GM19467 (cell line): Measurements from ENCODE around the gene SEPTIN12.
"Not testable (repeated sequence)": the region's sequence is repeated elsewhere in the genome, so short reads cannot be mapped to it uniquely, and the experiment has no call there.

Source experiments
- ATAC-seq: cut with Tn5 transposase; IDR thresholded peaks from one replicate; pipeline ENCODE4 v1.9.1; 2021; ENCODE audit warnings: mild to moderate bottlenecking, moderate library complexity; ENCODE audit not compliant: unreplicated experiment

Gene SEPTIN12

DNA sequence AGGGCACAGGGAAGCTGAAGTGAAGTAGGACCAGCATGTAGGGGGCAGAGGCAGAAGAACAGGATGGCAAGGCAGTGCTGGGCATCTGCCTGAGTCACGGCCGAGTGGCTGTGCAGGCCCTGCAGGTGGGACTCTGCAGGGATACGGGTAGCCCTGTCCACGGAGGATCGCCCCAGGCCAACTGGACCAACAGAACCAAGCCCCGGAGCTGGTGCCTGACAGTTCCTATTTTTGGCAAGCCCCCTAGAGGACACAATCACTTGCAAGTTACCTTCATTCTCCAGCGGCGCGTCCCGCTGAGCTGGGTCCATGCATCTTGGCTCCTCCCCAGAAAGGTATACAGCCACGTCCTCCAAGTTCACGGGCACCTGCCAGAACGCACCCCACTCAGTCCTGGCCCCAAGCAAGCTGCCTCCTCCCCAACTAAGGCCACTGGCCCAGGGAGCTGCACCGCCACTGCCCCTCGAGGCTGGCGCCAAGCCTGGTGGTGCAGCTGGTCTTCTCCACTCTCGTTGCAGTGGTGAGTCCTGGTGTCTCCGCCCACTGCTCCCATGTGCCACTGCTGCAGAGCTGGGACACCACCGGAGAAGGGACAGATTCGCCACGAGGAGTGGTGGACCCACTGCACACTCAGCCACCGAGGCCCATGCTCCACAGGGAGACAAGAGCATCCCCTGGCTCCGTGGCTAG lies 27.8 kb downstream of the SEPTIN12 start:
- no peak for ATAC-seq

DNA sequence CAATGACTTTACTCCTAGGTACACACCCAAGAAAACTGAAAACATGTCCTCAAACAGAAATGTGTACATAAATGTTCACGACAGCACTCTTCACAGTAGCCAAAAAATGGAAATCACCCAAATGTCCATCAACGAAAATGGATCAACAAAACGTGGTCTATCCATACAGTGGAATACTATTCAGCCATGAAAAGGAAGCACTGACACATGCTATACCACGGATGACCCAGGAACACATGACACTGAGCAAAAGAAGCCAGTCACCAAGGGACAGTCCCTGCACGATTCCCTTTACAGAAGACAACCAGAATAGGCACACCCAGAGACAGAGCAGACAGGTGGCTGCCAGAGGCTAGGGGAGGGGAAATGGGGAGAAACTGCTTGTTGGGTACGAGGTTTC lies 32.5 kb downstream of the SEPTIN12 start:
- no peak for ATAC-seq

DNA sequence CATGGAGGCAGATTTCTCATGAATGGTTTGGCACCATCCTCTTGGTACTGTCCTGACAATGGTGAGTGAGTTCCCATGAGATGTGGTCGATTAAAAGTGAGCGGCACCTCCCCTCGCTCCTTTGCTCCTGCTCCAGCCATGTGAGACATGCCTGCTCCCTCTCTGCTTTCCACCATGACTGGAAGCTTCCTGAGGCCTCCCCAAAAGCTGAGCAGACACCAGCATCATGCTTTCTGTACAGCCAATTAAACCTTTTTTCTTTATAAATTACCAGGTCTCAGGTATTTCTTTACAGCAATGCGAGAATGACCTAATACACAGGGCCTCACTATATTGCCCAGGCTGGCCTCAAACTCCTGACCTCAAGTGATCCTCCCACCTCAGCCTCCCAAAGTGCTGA lies 33.3 kb downstream of the SEPTIN12 start:
- no peak for ATAC-seq

- no peak for ATAC-seq
These were observed 34.9 kb downstream of the SEPTIN12 start for GRCh38 chr16:4753227-4753626.

GRCh38 chr16:4752351-4753100 lies 35.6 kb downstream of the SEPTIN12 start:
- ATAC-seq = no peak

- ATAC-seq = no peak
These were observed 37.2 kb downstream of the SEPTIN12 start for GRCh38 chr16:4750896-4751295.

DNA sequence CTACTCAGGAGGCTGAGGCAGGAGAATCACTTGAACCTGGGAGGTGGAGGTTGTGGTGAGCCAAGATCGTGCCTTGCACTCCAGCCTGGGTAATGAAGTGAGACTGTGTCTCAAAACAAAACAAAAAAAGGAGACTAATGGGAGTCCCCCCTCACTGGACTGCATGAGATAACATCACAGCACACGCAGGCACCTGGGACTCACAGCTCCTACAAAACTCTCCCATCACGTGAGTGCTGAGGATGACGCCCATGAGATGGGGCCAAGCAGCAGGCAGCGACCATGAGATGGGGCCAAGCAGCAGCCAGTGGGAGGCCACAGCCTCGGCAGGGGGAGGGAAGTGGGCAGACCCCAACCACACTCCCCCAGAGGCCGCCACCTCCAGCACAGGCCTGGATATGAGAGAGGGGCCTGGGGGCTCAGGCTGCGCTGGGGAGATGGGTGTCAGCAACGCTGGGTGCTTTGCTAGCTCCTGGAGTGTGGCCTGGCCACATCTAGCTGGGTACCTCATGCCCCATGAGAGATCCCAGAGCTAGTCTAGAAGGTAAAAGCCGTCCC lies 38.4 kb downstream of the SEPTIN12 start:
- no peak for ATAC-seq

GRCh38 chr16:4748682-4749411 lies 39.3 kb downstream of the SEPTIN12 start:
- ATAC-seq = no peak

DNA sequence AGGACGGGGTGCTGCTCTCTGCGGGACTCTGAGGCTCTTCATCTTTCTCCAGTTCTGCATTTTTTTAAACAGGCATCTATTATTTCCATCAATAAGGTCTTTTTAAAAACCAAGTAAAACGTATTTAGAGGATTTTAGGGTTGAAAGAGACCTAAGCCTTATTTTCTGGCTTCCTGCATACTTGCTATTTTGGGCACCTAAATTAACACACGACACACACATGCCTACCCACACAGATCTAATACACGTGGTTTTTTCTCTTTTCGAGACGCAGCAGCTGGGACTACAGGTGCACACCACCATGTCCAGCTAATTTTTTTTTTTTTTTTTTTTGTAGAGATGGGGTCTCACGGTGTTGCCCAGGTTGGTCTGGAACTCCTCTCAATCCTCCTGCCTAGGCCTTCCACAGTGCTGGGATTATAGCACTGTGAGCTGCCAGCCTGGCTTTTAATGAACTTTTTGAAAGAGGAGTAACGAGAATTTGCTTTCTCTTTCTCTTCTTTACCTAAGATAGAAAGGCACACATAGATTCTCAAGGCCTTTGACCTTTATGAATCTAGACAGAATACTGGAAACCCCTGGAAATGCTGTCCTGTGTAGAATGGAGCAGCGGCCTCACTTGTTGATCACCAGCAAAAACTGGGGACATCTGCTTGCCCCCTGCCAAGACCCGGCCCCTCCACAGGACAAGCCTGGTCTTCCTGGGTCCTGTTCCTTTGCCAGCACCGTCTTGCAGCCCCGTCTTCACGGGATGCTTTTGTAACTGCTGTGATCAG lies 40.1 kb downstream of the SEPTIN12 start:
- no peak for ATAC-seq

DNA sequence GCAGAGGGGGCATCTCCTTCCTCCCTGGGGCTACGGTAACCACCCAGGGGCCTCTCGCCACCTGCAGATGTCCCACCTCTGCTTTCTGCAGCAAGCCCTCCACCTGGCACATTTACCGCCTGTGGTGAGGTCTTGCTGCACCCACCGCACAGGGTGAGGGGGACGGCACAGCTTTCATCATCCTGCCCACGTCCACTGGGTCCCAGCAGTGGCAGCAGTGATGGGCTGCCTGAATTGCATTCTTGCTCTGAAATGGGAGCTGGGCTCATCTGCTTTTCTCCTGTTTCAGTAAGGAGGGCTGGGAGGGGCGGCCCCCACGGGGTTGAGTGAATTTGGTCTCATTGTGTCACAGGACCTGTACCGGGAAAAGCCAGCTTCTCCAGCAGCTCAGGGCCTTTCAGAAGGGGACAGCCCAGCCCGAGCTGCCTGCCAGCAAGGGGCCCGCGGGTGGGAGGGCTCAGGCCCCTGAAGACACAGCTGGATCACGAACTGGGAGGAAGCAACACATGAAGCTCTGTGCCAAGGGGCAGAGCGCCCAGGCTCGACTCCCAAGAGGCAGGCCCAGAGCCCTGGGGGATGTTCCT lies 41.1 kb downstream of the SEPTIN12 start:
- no peak for ATAC-seq

DNA sequence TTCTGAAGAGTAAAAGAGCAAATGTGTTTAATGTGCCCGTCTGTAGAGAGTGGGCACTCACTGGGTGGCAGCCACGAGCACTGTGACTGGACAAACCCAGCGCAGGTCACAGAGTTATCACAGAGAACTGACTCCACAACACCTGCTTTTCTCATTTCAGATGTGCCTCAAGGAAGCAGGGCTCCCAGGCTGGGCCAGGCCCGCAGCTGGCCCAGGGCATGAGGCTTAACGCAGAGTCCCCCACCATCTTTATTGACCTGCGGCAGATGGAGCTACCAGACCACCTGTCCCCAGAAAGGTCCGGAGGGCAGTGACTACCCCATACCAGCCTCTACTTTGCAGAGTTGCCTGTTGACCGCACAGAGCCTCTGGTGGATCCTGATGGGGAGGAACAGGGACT lies 41.9 kb downstream of the SEPTIN12 start:
- ATAC-seq = no peak

DNA sequence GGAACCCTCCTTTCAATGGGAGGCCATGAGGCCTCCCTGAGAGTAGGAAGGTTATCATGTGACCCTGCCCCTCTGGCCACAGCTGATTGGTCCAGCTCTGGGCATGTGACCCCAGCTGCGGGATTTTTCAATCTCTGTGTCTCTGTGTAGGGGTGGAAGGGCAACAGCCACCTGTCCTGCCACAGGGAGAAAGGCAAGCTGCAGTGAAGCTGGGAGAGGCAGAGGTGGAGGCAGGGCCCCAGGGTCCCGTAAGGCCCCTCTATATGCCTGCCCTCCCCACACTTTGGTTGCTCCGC lies 42.9 kb downstream of the SEPTIN12 start:
- no peak for ATAC-seq

DNA sequence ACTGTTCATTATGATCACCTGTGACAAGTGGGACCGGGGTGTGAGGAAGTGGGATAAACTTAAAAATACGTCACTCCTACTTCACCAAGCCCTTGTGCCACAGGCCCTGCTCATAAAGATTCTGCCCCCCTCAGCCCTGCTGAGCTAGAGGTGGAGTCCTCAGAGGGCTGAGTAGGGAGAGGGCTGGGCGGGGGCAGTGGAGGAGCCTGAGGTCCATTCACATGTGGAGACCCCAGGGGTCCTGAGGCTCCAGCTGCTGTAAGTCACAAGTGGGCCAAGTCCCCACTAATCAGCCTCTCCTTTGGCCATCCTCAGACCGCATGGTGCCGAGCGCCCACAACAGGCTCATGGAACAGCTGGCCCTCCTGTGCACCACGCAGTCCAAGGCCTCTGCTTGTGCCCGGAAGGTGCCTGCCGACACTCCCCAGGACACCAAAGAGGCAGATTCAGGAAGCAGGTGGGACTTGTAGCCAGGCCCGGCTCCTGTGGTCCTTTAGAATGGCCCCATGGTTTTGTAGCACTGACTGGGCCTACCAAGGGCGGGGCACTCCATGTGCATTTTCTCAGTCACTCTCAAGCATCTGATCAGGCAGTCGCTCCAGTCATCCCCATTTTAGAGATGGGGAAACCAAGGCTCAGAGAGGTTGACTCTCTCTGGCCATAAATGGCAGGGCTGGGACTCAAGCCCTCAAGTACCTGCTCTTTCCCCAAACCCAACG lies 43.4 kb downstream of the SEPTIN12 start:
- no peak for ATAC-seq

DNA sequence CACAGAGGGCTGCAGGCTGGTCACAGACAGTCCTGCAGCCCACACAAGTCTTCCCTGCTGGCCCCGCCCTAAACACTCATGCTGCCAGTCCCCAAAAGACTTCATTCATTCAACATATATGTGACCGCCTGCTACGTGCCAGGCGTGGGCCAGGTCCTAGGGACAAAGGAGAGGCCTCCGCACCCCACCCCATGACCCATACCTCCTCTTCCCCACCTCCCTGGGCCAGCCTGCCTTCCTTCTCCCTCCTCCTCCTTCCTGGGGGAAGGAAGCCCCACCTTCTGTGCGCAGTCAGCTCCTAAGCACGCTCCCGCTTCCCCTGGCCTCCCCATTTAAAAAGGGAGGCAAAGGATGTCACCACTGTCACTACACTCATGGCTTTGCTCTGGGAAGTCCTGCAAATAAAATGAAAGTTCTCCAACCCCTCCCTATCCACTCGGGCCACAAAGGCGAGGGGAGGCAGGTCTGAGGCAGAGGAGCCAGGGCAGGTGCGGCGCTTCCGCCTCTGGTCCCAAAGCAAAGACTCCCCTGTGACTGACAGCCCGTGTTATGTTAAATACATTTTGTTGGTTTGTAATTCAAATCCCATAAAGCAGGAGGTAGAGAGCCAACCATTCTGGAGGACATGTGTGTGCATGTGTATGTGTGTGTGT lies 44.8 kb downstream of the SEPTIN12 start:
- ATAC-seq = no peak

GRCh38 chr16:4738370-4738769 lies 49.8 kb downstream of the SEPTIN12 start:
- not testable (repeated sequence) for ATAC-seq

DNA sequence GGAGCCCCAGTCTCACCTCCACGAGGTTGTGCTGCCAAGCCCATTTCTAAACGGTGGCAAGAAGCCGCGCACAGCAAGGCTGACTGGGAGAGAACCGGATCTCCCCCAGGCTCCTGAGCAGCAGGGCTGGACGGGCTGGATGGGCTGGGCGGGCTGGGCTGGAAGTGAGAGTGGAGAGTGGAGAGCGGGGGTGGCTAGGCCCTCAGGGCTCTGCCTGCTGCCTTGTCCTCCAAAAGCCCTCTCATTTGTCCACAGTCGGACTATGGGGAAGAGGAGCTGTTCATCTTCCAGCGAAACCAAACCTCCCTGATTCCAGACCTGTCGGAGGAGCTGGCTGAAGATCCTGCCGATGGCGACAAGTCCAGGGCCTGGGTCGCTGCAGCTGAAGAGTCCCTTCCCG lies 50.6 kb downstream of the SEPTIN12 start:
- no peak for ATAC-seq

DNA sequence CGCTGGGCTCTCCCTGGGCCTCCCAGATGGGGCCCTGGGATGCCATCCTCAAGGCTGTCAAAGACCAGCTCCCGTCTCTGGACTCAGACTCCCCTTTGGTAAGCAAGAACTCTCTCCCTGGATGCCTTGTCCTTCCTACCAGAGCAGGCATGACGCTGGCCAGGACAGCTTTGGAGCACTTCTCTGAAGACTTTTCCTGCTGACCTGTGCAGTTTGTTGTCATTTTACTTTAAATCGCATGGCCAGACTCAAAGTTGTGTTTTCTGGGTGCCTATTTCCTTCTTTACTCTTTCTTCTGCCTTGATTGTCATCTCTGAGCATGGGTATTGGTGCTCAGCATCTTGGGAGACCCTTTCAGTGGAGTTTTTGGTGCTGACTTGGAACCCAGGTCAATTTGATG lies 51.6 kb downstream of the SEPTIN12 start:
- ATAC-seq = no peak

- ATAC-seq = peak; percentile 44
These were observed 53.2 kb downstream of the SEPTIN12 start for GRCh38 chr16:4734730-4735535.
